ENCODE data around the gene SUPT5H.

SUPT5H gene

GRCh38 chr19:39508629-39509028, 63.2 kb downstream of the SUPT5H start:
- TF ChIP-seq CTCF (IDR thresholded peaks at IDR 0.05): no peak

GRCh38 chr19:39509233-39509632, 63.9 kb downstream of the SUPT5H start:
- no peak for TF ChIP-seq CTCF (IDR thresholded peaks at IDR 0.05)

GRCh38 chr19:39512988-39513387, 67.6 kb downstream of the SUPT5H start:
- no peak for TF ChIP-seq CTCF (IDR thresholded peaks at IDR 0.05)

- TF ChIP-seq CTCF (IDR thresholded peaks at IDR 0.05): no peak
These were observed 69.6 kb downstream of the SUPT5H start, which contains the start of gene SELENOV for GRCh38 chr19:39514840-39515550. TSS of gene SELENOV (plus strand) at chr19:39515139. CDS start at chr19:39515213, 74 bp downstream.

- no peak for TF ChIP-seq CTCF (IDR thresholded peaks at IDR 0.05)
These were observed 70.3 kb downstream of the SUPT5H start for GRCh38 chr19:39515551-39516191.

GRCh38 chr19:39516270-39516669, 70.9 kb downstream of the SUPT5H start:
- TF ChIP-seq CTCF (IDR thresholded peaks at IDR 0.05): no peak

GRCh38 chr19:39517432-39517831, 72.0 kb downstream of the SUPT5H start:
- TF ChIP-seq CTCF (IDR thresholded peaks at IDR 0.05): no peak

Measured in LNCAP (cell line).